ENCODE measurements around the gene ZBTB7B. TPM values are rescaled to one million over a fixed set of nuclear protein-coding genes. Genes with fewer than 3 reads are reported as not detected.

Gene ZBTB7B
- total RNA-seq, 1 donor: 15.5 TPM

DNA sequence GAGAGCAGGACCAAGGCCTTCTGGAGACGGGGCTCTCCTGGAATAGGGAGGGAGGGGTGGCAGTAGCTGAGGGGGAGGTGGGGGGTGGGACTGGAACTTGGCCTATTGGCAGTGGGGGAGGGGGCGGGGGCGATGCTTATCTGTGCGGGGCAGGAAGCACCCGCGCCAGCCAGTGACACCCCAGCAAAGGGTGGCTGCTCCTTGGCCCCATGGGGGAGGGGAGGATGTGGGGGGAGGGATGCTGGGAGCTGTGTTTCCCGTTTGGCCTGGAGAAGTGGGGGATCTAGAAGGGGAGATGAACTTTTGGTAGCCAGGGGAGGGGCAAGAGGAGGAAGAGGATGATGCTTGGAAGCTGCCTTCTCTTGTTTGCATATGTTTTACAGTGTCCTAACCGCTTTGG, 11.0 kb downstream of the ZBTB7B start:
- no peak for DNase-seq (ENCODE audit: low read depth)
- no peak overlapping the region for H3K4me3 ChIP-seq (ENCODE audit: low read depth, low read length)
- TF ChIP-seq, protein P1, sequence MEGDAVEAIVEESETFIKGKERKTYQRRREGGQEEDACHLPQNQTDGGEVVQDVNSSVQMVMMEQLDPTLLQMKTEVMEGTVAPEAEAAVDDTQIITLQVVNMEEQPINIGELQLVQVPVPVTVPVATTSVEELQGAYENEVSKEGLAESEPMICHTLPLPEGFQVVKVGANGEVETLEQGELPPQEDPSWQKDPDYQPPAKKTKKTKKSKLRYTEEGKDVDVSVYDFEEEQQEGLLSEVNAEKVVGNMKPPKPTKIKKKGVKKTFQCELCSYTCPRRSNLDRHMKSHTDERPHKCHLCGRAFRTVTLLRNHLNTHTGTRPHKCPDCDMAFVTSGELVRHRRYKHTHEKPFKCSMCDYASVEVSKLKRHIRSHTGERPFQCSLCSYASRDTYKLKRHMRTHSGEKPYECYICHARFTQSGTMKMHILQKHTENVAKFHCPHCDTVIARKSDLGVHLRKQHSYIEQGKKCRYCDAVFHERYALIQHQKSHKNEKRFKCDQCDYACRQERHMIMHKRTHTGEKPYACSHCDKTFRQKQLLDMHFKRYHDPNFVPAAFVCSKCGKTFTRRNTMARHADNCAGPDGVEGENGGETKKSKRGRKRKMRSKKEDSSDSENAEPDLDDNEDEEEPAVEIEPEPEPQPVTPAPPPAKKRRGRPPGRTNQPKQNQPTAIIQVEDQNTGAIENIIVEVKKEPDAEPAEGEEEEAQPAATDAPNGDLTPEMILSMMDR (IDR thresholded peaks at IDR 0.05; ENCODE audit: insufficient read depth, low read depth, low read length): no peak

DNA sequence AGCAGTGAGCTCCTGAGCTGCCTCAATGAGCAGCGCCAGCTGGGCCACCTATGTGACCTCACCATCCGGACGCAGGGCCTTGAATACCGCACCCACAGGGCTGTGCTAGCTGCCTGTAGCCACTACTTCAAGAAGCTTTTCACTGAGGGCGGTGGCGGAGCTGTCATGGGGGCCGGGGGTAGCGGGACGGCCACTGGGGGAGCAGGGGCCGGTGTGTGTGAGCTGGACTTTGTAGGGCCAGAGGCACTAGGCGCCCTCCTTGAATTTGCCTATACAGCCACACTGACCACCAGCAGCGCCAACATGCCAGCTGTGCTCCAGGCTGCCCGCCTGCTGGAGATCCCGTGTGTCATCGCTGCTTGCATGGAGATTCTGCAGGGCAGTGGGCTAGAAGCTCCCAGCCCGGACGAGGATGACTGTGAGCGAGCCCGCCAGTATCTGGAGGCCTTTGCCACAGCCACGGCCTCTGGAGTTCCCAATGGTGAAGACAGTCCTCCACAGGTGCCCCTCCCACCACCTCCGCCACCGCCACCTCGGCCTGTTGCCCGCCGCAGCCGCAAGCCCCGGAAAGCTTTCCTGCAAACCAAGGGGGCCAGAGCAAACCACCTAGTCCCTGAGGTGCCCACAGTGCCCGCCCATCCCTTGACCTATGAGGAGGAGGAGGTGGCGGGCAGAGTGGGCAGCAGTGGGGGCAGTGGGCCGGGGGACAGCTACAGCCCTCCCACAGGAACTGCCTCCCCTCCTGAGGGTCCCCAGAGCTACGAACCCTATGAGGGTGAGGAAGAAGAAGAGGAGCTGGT, 12.3 kb downstream of the ZBTB7B start:
- no peak overlapping the region for H3K4me3 ChIP-seq (ENCODE audit: low read depth, low read length)
- TF ChIP-seq, protein P1 (IDR thresholded peaks at IDR 0.05; ENCODE audit: insufficient read depth, low read depth, low read length): no peak
- no peak for DNase-seq (ENCODE audit: low read depth)

DNA sequence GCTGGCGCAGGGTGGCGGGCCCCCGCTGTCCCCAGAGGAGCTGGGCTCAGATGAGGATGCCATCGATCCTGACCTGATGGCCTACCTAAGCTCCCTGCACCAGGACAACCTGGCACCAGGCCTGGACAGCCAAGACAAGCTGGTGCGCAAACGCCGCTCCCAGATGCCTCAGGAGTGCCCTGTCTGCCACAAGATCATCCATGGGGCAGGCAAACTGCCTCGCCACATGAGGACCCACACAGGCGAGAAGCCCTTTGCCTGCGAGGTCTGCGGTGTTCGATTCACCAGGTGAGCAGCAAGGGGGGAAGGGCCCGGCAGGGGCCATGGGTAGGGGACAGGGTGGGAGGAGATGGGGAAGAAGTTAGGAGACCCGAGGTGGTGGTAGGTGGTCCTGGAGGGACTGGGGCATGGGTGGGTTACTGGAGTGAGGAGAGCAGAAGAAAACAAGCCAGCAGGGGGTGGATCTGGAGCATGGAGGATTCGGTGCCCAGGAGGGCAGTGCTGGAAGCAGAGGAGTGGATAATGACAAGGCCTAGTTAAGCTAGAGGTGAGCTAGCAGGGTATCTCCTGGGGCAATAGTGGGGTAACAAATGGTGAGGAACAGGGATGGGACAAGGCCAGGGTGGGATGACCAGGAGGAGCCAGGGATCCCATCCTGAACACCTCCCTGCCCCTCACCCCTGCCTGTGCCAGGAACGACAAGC, 13.1 kb downstream of the ZBTB7B start:
- TF ChIP-seq, protein P1 (IDR thresholded peaks at IDR 0.05; ENCODE audit: insufficient read depth, low read depth, low read length): no peak
- no peak for DNase-seq (ENCODE audit: low read depth)
- no peak overlapping the region for H3K4me3 ChIP-seq (ENCODE audit: low read depth, low read length)

DNA sequence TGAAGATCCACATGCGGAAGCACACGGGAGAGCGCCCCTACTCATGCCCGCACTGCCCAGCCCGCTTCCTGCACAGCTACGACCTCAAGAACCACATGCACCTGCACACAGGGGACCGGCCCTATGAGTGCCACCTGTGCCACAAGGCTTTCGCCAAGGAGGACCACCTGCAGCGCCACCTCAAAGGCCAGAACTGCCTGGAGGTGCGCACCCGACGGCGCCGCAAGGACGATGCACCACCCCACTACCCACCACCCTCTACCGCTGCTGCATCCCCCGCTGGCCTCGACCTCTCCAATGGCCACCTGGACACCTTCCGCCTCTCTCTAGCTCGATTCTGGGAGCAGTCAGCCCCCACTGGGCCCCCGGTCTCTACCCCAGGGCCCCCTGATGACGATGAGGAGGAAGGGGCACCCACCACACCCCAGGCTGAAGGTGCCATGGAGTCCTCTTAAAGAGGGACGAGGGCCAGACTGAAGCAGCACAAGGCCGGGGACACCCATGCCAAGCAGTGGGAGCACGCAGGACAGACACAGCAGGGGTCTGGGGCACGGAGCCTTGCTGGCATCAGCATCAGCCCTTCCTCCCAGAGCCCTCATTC, 13.7 kb downstream of the ZBTB7B start:
- TF ChIP-seq, protein P1 (IDR thresholded peaks at IDR 0.05; ENCODE audit: insufficient read depth, low read depth, low read length): no peak
- no peak overlapping the region for H3K4me3 ChIP-seq (ENCODE audit: low read depth, low read length)
- no peak for DNase-seq (ENCODE audit: low read depth)

DNA sequence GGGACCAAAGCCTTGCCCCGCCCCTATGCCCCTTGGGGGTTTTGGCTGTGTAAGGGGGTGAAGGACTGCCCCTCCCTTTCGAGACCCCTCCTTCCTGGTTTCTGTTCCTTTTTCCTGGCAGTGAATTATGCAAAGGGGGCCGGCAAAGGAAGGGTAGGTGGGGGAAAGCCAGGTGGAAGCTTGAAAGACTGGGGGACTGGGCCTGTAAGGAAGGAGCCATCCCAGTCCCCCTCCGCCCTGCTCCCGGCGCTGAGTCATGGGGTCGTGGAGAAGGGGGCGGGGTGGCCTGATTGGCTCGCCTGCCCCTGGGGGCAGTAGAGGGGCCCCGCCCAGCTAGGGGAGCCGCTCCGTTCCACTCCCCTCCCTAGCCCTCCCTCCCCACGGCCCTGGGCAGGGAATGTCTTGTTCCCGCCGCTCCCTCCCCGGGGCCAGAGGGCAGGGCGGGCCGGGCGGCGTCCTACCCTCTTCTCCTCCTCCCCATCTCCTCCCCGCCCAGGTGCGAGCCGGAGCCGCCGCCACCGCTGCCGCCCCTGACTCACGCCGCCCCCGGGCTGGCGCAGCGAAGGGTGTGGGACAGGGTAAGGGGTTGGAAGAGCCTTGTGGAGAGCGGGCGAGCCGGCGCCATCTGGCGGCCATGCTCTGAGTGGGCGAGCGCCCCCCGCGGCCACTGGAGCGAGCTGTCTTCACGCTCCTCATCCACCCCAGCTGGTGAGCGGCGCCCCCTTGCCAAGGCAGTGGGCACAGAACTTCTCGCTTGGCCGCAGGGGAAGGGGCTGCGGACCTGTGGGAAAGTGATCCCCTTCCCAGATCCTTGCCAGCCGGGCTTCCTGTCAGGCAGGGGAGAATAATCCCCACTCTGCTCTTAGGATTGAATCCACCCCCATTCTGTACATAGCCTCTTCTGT, 14.7 kb downstream of the ZBTB7B start:
- peak; percentile 88 for DNase-seq (ENCODE audit: low read depth)
- H3K4me3 ChIP-seq (ENCODE audit: low read depth, low read length): peak overlapping the region; percentile 36
- TF ChIP-seq, protein P1 (IDR thresholded peaks at IDR 0.05; ENCODE audit: insufficient read depth, low read depth, low read length): peak; percentile 97

DNA sequence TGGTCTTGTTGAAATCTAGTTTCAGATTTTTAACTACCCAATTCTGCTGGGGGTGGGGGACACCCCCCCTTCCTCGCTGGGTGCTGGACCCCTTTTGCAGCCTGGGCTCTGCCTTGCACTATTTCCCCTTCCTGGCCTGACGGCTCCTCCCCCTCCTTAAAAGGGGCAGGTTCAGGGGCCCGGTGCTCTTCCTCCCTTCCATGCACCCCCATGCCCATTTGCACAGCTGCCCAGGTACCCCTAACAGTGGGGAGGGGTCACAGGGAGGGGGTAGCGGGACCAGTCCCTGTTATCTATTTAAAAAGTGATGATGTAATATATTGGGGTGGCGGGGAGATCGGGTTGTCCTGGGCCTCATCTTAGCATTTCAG, 15.3 kb downstream of the ZBTB7B start:
- DNase-seq (ENCODE audit: low read depth): no peak
- H3K4me3 ChIP-seq (ENCODE audit: low read depth, low read length): peak overlapping the region; percentile 36
- TF ChIP-seq, protein P1 (IDR thresholded peaks at IDR 0.05; ENCODE audit: insufficient read depth, low read depth, low read length): no peak

Measured in fibroblast of villous mesenchyme (primary cell).